Activated CD4-positive, alpha-beta memory T cell treated with anti-CD3 and anti-CD28 coated beads, Interleukin-2, amount 10 ng/mL, durations not matched to agents 7 days and 5 days (primary cell): ENCODE measurements around the gene TMEM74B. TPM values are rescaled to one million over a fixed set of nuclear protein-coding genes. Genes with fewer than 3 reads are reported as not detected.
"Not testable (repeated sequence)": the region's sequence is repeated elsewhere in the genome, so short reads cannot be mapped to it uniquely, and the experiment has no call there.

Experiments used
- CTCF ChIA-PET: fragments of 350-600 bp; sonication (Branson Sonifier 250); formaldehyde crosslinking; loops from one replicate; lab custom pipeline; 2021; ENCODE audit warnings: antibody characterized with exemption, inconsistent platforms; lab: Charles Lee
- POLR2A ChIA-PET: fragments of 350-600 bp; sonication (Branson Sonifier 250); formaldehyde crosslinking; loops from one replicate; lab custom pipeline; 2021; ENCODE audit warnings: antibody characterized with exemption; lab: Charles Lee
- DNase-seq: peaks from one replicate; pipeline ENCODE4 v3.0.0-alpha.2; 2020
- H3K27ac Mint-ChIP-seq: one replicate; pipeline ENCODE4 v1.8.0; 2021; ENCODE audit warnings: mild to moderate bottlenecking, mixed read lengths
- H3K27me3 Mint-ChIP-seq: one replicate; pipeline ENCODE4 v1.8.0; 2021; ENCODE audit warnings: mixed read lengths
- H3K36me3 Mint-ChIP-seq: one replicate; pipeline ENCODE4 v1.8.0; 2021; ENCODE audit warnings: low read depth, mixed read lengths
- H3K4me1 Mint-ChIP-seq: one replicate; pipeline ENCODE4 v1.8.0; 2021; ENCODE audit warnings: mixed read lengths
- H3K4me3 Mint-ChIP-seq: one replicate; pipeline ENCODE4 v1.8.0; 2021; ENCODE audit warnings: mild to moderate bottlenecking, mixed read lengths
- H3K9me3 Mint-ChIP-seq: one replicate; pipeline ENCODE4 v1.8.0; 2021; ENCODE audit warnings: mixed read lengths
- total RNA-seq, 2 experiments: library from RNA; stranded (reverse); gene quantifications; one replicate each; pipeline ENCODE4 v1.2.3, GENCODE V29; 2021

Gene TMEM74B
- total RNA-seq, 2 experiments from 2014 or later, result 0.83 to 1.8 TPM

- Mint-ChIP-seq H3K4me1 (peaks cover 23% of the 10 kb centered on the region), H3K36me3 (peaks cover 73% of the 10 kb centered on the region), H3K27ac (peak overlapping the region; percentile 57)
- not testable (repeated sequence) for H3K4me3 Mint-ChIP-seq, H3K9me3 Mint-ChIP-seq, H3K27me3 Mint-ChIP-seq
- CTCF ChIA-PET, result interaction anchor here (1.0 kb wide), 1 partner anchor 41 kb away, joined by 4 read pairs; no protein-coding TSS in a partner anchor
- peak; percentile 18 for DNase-seq
- POLR2A ChIA-PET, result interaction anchor here (0.9 to 1.6 kb wide), 4 partner anchors 16 to 244 kb away, joined by 3 to 4 read pairs (median 4); no protein-coding TSS in a partner anchor
These were observed 35.0 kb downstream of the TMEM74B start for GRCh38 chr20:1149812-1150211.

GRCh38 chr20:1146957-1147356 lies 37.8 kb downstream of the TMEM74B start:
- Mint-ChIP-seq H3K27ac (no peak overlapping the region), H3K4me3 (no peak overlapping the region), H3K4me1 (peaks cover 23% of the 10 kb centered on the region), H3K36me3 (peaks cover 66% of the 10 kb centered on the region), H3K9me3 (no peaks in the 10 kb centered on the region), H3K27me3 (no peaks in the 10 kb centered on the region)
- ChIA-PET CTCF (no interaction called here), POLR2A (interaction anchor here (0.8 to 1.8 kb wide), 2 partner anchors 27 to 357 kb away, joined by 3 to 4 read pairs; no protein-coding TSS in a partner anchor)
- no peak for DNase-seq

- POLR2A ChIA-PET, result interaction anchor here (1.8 kb wide), 1 partner anchor 25 kb away, joined by 4 read pairs; no protein-coding TSS in a partner anchor
- no peaks in the 10 kb centered on the region for H3K9me3 Mint-ChIP-seq
- H3K27me3 Mint-ChIP-seq, result no peaks in the 10 kb centered on the region
- H3K4me3 Mint-ChIP-seq, result no peak overlapping the region
- no peak overlapping the region for H3K27ac Mint-ChIP-seq
- CTCF ChIA-PET, result no interaction called here
- DNase-seq, result no peak
- peaks cover 69% of the 10 kb centered on the region for H3K36me3 Mint-ChIP-seq
- H3K4me1 Mint-ChIP-seq, result peaks cover 3% of the 10 kb centered on the region
These were observed 40.2 kb downstream of the TMEM74B start for GRCh38 chr20:1144401-1145172.

GRCh38 chr20:1137236-1137635 lies 47.5 kb downstream of the TMEM74B start:
- Mint-ChIP-seq H3K9me3 (no peaks in the 10 kb centered on the region), H3K27me3 (no peaks in the 10 kb centered on the region), H3K36me3 (peaks cover 77% of the 10 kb centered on the region), H3K4me1 (peaks cover 14% of the 10 kb centered on the region), H3K4me3 (no peak overlapping the region), H3K27ac (no peak overlapping the region)
- POLR2A ChIA-PET, result no interaction called here
- CTCF ChIA-PET, result no interaction called here
- no peak for DNase-seq

- Mint-ChIP-seq H3K9me3 (no peaks in the 10 kb centered on the region), H3K36me3 (peaks cover 83% of the 10 kb centered on the region), H3K4me1 (peaks cover 14% of the 10 kb centered on the region), H3K27me3 (no peaks in the 10 kb centered on the region), H3K4me3 (no peak overlapping the region), H3K27ac (no peak overlapping the region)
- POLR2A ChIA-PET, result no interaction called here
- no peak for DNase-seq
- CTCF ChIA-PET, result no interaction called here
These were observed 49.9 kb downstream of the TMEM74B start for GRCh38 chr20:1134836-1135235.

GRCh38 chr20:1134355-1134754 lies 50.4 kb downstream of the TMEM74B start:
- CTCF ChIA-PET, result no interaction called here
- peaks cover 86% of the 10 kb centered on the region for H3K36me3 Mint-ChIP-seq
- H3K27me3 Mint-ChIP-seq, result no peaks in the 10 kb centered on the region
- DNase-seq, result no peak
- H3K4me3 Mint-ChIP-seq, result no peak overlapping the region
- no peak overlapping the region for H3K27ac Mint-ChIP-seq
- POLR2A ChIA-PET, result no interaction called here
- peaks cover 14% of the 10 kb centered on the region for H3K4me1 Mint-ChIP-seq
- H3K9me3 Mint-ChIP-seq, result no peaks in the 10 kb centered on the region

GRCh38 chr20:1131354-1131753 lies 53.4 kb downstream of the TMEM74B start:
- POLR2A ChIA-PET, result interaction anchor here (0.8 kb wide), 1 partner anchor 22 kb away, joined by 3 read pairs; no protein-coding TSS in a partner anchor
- CTCF ChIA-PET, result interaction anchor here (1.5 to 1.8 kb wide), 2 partner anchors 14 to 23 kb away, joined by 3 to 4 read pairs; no protein-coding TSS in a partner anchor
- Mint-ChIP-seq H3K27me3 (no peaks in the 10 kb centered on the region), H3K4me1 (peaks cover 14% of the 10 kb centered on the region), H3K4me3 (no peak overlapping the region), H3K9me3 (no peaks in the 10 kb centered on the region), H3K36me3 (peaks cover 79% of the 10 kb centered on the region), H3K27ac (no peak overlapping the region)
- DNase-seq, result no peak

- no peak overlapping the region for H3K27ac Mint-ChIP-seq
- H3K27me3 Mint-ChIP-seq, result no peaks in the 10 kb centered on the region
- H3K9me3 Mint-ChIP-seq, result no peaks in the 10 kb centered on the region
- no peak overlapping the region for H3K4me3 Mint-ChIP-seq
- ChIA-PET POLR2A (interaction anchor here (0.8 kb wide), 1 partner anchor 22 kb away, joined by 3 read pairs; no protein-coding TSS in a partner anchor), CTCF (no interaction called here)
- peaks cover 79% of the 10 kb centered on the region for H3K36me3 Mint-ChIP-seq
- DNase-seq, result no peak
- H3K4me1 Mint-ChIP-seq, result peaks cover 17% of the 10 kb centered on the region
These were observed 53.9 kb downstream of the TMEM74B start for GRCh38 chr20:1130847-1131246.

Other genes with a start within 250 kb of the TMEM74B start
- not detected for gene RSPO4, start 182.7 kb downstream of the TMEM74B start, total RNA-seq
- 100 to 1,000 TPM; 145 TPM for gene PSMF1, start 66.4 kb downstream of the TMEM74B start, total RNA-seq
- not detected for gene C20orf202, start 18.5 kb upstream of the TMEM74B start, total RNA-seq
- gene RAD21L1, start 41.1 kb upstream of the TMEM74B start, total RNA-seq, result not detected
- gene SNPH, start 81.3 kb upstream of the TMEM74B start, total RNA-seq, result 1 to 10 TPM; 2.9 to 3.0 TPM
- gene SDCBP2, start 144.2 kb upstream of the TMEM74B start, total RNA-seq, result 1 to 10 TPM; 3.1 to 3.2 TPM
- gene FKBP1A, start 208.1 kb upstream of the TMEM74B start, total RNA-seq, result 100 to 1,000 TPM; 205 to 207 TPM